ENCODE data around the gene ARRDC3. TPM values are rescaled to one million over a fixed set of nuclear protein-coding genes. Genes with fewer than 3 reads are reported as not detected.

The ARRDC3 gene
- total and polyA plus RNA-seq, 10 of the 15 experiments (the other 5 are each of a cell fraction or from before 2014, with no cell fraction given): 2.3 to 14.0 (median 8.6) TPM

DNA sequence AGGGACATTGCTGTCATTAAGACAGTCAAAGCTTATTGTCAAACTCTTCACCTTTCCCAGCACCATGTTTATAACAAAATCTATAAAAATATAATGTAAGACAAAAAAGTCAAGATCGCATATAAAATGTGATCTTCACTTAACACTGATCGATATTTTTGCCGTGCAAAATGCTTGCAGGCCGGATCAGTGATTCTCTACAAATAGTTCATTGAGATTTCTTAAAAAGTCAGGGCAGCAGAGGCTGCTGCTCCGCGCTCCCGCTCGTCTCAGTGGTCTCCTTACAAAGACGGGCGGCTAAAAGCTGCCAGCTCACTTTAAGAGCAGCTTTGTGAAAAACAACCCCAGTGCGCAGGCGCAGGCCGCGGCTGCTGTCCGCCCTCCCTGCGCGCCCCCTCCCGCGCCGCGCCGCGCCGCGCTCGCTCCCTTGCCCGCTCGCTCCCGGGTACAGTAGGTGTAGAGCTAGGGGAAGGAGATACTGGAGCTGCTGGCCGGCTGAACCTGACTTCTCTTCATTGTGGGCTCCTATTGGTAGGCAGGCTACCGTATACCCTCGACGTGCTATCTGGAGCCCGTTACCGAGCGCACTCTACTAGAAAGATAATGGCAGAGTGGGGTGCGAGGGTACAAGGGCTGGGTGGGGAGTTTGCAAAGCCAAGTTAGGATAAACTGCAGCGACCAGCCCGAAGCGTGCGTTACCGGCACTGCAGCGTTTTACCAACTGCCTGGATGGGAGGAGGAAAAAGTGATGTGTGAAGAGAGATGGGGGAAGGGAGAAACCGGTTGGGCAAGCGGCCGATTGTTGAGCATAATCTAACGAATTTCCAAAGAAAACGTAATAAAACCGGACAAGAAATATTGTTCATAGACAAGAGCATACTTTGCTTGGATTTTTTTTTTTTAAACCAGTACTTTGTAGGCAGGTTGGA lies at the start of gene ARRDC3 (continued):
- TF ChIP-seq CHD2 (IDR thresholded peaks at IDR 0.05; ENCODE audit: borderline replicate concordance, low read depth, low read length) (no peak; the same call in 1 of the 2 replicates), CHD4 (IDR thresholded peaks at IDR 0.05) (no peak), SPI1 (IDR thresholded peaks at IDR 0.05; ENCODE audit: borderline replicate concordance, insufficient read depth, low read depth, low read length) (no peak), NFYB (IDR thresholded peaks at IDR 0.05; ENCODE audit: insufficient read depth, low read depth, low read length) (peak; percentile 88), NRF1 (conservative IDR thresholded peaks at IDR 0.05; ENCODE audit: low read depth, low read length) (peak; percentile 94), NBN (IDR thresholded peaks at IDR 0.05) (peak; percentile 82), ZBED1 (IDR thresholded peaks at IDR 0.05; ENCODE audit: borderline replicate concordance) (peak; percentile 48; the same call in 1 of the 2 replicates), SIN3A (IDR thresholded peaks at IDR 0.05; ENCODE audit: low read depth, low read length) (peak; percentile 68; the same call in 1 of the 2 replicates), JUNB (IDR thresholded peaks at IDR 0.05) (no peak), POLR2A (IDR thresholded peaks at IDR 0.05; ENCODE audit: low read depth, low read length) (peak; percentile 98), NR2F1 (conservative IDR thresholded peaks at IDR 0.05) (peak; percentile 34; the same call in 1 of the 2 replicates), POU2F2 (IDR thresholded peaks at IDR 0.05; ENCODE audit: borderline replicate concordance, low read depth, low read length) (peak; percentile 98), PAX5 (IDR thresholded peaks at IDR 0.05; ENCODE audit: borderline replicate concordance, low read depth, low read length) (peak; percentile 73), GATAD2B (conservative IDR thresholded peaks at IDR 0.05; ENCODE audit: low read depth) (0 out of 2 replicates have a peak, but pooled peaks have one; percentile 30), ZNF687 (IDR thresholded peaks at IDR 0.05) (peak; percentile 77), KDM1A (IDR thresholded peaks at IDR 0.05; ENCODE audit: borderline replicate concordance) (no peak)
- TF ChIP-seq, protein P1, sequence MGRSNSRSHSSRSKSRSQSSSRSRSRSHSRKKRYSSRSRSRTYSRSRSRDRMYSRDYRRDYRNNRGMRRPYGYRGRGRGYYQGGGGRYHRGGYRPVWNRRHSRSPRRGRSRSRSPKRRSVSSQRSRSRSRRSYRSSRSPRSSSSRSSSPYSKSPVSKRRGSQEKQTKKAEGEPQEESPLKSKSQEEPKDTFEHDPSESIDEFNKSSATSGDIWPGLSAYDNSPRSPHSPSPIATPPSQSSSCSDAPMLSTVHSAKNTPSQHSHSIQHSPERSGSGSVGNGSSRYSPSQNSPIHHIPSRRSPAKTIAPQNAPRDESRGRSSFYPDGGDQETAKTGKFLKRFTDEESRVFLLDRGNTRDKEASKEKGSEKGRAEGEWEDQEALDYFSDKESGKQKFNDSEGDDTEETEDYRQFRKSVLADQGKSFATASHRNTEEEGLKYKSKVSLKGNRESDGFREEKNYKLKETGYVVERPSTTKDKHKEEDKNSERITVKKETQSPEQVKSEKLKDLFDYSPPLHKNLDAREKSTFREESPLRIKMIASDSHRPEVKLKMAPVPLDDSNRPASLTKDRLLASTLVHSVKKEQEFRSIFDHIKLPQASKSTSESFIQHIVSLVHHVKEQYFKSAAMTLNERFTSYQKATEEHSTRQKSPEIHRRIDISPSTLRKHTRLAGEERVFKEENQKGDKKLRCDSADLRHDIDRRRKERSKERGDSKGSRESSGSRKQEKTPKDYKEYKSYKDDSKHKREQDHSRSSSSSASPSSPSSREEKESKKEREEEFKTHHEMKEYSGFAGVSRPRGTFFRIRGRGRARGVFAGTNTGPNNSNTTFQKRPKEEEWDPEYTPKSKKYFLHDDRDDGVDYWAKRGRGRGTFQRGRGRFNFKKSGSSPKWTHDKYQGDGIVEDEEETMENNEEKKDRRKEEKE (IDR thresholded peaks at IDR 0.05): no peak
- TF ChIP-seq, protein P2, sequence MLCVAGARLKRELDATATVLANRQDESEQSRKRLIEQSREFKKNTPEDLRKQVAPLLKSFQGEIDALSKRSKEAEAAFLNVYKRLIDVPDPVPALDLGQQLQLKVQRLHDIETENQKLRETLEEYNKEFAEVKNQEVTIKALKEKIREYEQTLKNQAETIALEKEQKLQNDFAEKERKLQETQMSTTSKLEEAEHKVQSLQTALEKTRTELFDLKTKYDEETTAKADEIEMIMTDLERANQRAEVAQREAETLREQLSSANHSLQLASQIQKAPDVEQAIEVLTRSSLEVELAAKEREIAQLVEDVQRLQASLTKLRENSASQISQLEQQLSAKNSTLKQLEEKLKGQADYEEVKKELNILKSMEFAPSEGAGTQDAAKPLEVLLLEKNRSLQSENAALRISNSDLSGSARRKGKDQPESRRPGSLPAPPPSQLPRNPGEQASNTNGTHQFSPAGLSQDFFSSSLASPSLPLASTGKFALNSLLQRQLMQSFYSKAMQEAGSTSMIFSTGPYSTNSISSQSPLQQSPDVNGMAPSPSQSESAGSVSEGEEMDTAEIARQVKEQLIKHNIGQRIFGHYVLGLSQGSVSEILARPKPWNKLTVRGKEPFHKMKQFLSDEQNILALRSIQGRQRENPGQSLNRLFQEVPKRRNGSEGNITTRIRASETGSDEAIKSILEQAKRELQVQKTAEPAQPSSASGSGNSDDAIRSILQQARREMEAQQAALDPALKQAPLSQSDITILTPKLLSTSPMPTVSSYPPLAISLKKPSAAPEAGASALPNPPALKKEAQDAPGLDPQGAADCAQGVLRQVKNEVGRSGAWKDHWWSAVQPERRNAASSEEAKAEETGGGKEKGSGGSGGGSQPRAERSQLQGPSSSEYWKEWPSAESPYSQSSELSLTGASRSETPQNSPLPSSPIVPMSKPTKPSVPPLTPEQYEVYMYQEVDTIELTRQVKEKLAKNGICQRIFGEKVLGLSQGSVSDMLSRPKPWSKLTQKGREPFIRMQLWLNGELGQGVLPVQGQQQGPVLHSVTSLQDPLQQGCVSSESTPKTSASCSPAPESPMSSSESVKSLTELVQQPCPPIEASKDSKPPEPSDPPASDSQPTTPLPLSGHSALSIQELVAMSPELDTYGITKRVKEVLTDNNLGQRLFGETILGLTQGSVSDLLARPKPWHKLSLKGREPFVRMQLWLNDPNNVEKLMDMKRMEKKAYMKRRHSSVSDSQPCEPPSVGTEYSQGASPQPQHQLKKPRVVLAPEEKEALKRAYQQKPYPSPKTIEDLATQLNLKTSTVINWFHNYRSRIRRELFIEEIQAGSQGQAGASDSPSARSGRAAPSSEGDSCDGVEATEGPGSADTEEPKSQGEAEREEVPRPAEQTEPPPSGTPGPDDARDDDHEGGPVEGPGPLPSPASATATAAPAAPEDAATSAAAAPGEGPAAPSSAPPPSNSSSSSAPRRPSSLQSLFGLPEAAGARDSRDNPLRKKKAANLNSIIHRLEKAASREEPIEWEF (IDR thresholded peaks at IDR 0.05; ENCODE audit: insufficient replicate concordance, low read depth, low read length): peak; percentile 37
